SKM-1 (cell line): Measurements from ENCODE around the gene NLRC5.

Experiments used
- DNase-seq: peaks from one replicate; lab custom pipeline; 2025; ENCODE audit not compliant: unreplicated experiment; lab: John Stamatoyannopoulos, UW

NLRC5 gene

DNA sequence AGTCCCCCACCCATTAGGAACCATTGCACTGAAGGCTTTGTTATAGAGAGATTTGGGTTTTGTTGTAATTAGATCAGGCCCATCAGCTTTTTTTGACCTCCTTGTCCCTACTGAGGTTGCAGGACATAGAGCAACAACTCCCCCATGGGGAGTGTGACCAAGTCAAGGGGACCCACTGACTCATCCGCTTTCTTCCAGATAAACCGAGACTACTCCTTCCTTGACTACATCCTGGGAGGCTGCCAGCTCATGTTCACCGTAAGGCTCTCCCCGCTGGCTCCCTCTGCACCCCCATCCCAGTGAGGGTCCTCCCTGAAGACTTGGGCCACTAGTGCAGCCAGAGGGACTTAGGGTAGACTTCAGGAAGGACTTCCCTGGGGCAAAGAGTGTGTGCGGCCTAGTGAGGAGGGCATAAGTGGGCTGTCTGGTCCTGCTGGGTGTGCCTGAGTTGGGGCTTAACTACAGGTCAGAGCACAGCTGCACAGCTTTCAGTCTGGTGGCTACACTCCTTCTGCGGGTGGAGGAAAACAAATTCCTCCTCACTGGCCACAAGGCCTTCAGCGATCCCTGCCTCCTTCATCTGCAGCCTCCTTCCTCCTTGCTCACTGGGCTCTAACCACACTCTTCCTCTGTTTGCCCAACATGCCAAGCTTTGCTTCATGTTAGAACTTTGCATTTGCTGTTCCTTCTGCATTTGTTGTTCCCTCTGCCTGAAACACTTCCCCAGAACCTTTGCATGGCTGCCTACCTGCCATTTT lies 134.0 kb downstream of the NLRC5 start:
- DNase-seq: peak; percentile 93

DNA sequence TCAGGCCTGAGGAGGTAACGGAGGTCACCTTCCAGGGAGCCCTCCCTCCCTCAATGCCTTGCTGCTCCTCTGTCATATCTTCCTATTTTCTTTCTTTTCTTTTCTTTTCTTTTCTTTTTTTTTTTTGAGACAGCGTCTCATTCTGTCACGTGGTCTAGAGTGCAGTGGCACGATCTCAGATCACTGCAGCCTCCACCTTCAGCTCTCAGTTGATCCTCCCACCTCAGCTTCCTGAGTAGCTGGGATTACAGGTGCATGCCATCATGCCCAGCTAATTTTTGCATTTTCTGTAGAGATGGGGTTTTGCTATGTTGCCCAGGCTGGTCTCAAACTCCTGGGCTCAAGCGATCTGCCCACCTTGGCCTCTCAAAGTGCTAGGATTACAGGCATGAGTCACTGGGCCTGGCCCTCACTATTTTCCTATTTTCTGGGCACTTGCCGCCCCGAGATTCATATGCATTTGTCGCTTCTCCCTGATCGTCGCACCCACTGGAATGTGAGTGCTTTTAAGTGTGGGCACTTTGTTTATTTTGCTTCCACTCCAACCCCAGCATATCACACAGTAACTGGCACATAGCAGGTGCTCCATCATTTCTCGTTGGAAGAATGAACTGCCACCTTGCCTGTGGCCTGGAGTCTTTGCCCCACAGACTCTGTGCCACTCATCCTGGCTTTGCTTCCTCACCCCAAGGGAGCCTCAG lies 134.8 kb downstream of the NLRC5 start:
- no peak for DNase-seq

DNA sequence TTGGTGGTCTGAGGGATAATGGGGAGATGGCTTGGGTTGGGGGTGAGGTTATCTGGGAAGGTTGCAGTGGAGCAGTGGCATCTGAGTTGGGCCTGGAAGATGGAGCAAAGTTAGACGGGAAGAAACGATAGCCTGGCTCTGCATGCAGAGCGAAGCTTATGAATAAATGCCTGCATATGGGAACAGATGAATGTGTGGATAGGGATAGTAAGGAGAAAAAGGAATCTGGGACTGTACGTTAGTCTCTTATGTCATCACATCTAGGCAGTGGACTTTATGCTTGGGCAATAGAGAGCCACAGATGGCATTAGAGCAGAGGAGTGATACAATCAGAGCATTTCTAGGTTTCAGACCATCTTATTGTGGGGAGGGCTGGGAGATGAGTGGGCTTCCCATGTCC lies 136.0 kb downstream of the NLRC5 start:
- no peak for DNase-seq

DNA sequence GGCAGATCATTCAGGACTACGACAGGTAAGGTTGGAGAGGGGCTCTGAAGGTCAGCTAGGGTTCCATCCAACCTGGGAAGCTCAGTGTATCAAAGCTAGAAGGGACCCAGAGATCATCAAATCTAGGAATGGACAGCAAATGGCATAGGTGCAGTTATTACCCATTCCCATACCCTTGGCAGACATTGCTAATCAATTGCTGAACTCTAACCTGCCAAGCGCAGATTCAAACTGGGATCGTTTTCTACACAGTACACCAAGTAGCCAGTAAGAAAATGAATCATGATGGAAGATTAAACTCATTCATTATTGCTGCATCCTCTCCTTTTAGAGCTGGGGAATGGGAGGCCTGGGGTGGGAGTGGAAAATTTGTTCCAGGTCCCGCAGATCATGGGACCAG lies 136.6 kb downstream of the NLRC5 start:
- DNase-seq: no peak

DNA sequence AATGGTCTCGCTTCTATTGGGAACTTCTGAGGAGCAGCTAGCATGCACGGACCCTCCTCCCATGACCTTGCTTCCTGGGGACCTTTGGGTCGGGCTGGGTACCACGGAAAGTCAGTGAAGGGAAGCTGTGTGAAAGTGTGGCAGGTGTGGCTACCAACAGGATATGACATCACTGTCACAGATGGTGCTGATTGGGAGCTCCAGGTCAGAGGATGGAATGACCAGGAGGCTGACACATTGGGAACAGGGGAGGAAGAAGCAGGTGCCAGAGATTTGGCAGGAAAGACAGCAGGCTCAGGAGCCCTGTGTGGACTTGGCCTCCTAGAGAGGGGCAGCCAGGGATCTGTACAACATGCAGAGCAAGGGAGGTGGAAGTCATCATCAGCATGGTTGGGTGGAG lies 137.1 kb downstream of the NLRC5 start:
- no peak for DNase-seq

DNA sequence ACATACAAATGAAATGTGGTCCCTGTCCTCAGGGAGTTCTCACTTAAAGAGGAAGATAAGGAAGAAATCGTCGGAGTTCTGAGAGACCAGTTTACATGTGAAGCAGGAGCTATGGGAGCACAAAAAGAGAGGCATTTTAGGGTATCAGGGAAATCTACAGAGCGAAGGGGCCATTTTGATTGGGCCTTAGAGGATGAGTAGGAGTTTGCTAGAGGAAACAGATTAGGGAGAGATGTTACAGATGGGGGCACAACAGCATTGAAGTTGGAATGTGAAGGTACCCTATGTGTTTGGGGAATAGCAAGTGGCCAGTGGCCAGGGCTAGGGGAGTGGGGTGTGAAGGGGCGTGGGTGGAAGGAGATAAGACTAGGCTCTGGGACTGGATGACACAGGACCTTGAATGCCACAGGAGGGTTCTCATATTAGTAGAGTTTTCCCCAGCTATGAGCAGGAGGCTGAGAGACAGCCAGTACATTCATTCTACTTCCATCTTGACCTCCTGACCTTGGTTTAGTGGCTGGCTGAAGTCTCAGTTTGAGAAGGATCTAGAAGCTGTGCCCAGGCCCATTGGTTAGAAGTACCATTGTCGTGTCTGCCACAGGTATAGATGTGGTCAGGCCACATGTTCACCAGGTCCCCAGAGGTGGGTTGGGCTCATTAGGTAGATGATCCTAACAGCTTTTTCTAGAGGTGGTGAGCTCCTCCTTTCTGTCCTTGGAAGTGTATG lies 137.8 kb downstream of the NLRC5 start:
- no peak for DNase-seq

DNA sequence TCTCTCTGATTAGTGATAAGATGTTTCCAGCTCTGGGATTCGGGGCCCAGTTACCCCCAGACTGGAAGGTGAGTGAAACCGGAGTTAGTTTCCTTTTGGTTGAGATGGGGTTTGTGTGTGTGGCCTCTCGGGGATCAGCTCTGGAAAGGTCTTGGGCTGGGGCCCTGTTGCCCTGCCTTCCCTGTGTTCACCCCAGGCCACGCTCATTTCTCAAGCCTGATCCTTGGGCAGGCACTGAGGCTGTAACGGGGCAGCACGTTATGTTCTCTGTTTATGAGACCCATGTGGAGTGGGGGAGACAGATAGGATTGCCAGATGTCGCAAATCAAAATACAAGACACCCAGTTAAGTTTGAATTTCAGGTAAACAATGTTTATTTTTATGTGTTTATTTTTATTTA lies 138.5 kb downstream of the NLRC5 start:
- DNase-seq: no peak

DNA sequence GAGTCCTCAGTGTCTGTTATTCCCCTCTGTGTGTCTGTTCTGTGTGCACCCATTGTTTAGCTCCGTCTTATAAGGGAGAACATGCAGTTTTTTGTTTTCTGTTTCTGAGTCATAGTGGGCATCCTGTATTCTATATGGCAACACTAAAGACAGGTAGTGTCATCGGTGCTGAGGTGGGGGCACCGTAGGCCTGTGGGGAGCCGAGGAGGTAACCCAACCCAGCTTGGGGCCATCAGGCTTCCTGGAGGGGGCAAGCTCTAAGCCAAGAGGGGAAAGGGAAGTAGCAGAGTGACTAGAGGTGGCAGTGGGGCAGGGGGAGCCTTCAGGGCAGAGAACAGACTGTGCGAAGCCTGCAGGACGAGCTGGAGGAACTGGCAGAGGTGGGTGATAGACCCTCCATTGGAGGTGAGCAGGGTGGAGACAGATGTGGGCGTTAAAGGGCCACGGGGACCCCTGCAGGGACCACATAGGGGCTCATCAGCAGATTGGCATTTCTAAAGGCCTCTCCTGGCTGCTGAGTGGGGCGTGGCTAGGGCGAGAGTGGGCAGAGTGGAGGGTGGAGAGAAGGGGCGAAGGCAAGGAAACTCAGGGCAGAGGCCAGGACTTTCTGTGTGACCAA lies 139.5 kb downstream of the NLRC5 start:
- DNase-seq: no peak

DNA sequence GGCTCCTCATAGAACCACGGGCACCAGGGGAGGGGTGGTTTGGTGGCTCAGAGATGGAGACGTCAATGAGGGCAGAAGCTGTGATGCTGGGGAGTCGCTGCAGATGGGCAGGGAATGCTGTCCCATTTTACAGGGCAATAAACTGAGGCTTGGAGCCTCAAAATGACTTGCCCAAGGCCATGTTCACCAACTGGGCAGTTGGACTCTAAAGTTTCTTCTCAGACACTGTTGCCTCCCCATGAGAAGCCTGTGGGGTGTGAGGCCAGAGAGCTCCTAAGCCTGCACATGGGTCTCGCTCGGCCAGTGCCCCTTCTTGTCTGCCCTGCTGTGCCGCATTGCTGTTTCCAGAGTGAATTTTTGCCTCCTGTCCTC lies 141.6 kb downstream of the NLRC5 start:
- DNase-seq: no peak

DNA sequence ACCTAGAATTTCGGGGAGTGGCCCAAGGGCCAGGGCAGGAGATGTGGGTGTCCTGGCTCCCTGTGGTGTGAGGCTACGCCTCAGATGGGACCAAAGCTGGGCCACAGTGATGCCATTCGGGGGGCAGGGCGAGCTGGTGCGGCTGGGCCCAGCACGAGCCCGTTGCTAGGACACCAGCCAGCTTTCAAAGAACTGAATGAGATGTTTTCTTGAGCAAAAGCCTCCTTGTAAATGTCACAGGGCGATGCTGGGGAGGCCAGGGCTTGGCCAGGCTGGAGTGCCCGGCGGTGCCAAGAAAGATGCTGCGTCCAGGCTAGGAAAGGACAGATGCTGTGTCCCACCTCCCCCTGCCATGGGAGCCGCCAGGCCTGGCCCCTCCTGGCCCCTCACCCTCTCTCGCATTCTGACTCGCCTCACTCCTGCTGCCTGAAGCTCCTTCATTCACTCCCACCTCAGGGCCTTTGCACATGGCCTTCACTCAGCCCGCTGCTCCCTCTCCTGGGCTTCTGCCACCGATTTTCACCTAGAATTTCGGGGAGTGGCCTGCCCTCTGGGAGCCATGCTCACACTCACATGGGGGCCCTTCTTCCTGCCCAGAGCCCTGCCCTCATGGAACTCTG lies 142.1 kb downstream of the NLRC5 start:
- DNase-seq: no peak

DNA sequence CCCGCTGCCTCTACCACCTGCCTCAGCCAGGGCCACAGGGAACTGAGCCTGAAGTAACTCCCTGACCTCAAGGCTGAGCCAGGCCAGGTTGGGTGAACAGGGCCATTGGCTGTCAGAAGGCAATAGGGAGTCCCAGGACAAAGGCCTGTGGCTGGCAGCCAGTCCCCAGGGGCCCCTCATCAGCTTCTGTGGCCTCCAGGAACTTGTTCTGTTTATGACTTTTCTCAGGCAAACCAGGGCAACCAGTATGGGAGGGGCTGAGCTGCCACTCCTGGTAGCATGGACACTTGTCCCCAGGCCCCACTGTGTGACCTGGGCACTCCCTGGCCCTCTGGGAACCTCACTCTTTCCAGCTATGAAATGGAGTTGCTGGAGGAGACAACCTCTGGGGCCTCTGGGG lies 143.1 kb downstream of the NLRC5 start:
- DNase-seq: no peak

DNA sequence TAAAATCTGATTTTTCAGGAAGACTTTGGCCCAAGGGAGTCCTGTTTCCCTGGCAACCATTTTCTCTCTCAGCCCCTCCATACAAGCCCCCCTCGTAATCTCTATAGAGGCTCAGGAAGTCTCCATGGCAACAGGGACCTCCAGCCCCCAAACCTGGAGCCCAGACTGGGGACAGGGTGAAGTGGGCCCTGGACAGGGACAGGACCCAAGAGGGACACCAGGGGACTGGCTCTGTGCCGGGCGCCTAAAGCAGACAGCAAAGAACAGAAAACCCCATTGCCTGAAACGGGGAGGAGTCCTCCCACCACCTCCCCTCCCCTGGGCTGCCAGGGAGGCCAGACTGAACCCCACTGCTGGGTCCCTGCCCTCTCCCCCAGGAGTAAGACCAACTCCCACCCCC lies 143.7 kb downstream of the NLRC5 start:
- DNase-seq: no peak
